ENCODE measurements around the gene PPP4C. TPM values are rescaled to one million over a fixed set of nuclear protein-coding genes. Genes with fewer than 3 reads are reported as not detected.

PPP4C gene
- total RNA-seq, 1 experiment from 2014 or later, result 96.7 TPM

DNA sequence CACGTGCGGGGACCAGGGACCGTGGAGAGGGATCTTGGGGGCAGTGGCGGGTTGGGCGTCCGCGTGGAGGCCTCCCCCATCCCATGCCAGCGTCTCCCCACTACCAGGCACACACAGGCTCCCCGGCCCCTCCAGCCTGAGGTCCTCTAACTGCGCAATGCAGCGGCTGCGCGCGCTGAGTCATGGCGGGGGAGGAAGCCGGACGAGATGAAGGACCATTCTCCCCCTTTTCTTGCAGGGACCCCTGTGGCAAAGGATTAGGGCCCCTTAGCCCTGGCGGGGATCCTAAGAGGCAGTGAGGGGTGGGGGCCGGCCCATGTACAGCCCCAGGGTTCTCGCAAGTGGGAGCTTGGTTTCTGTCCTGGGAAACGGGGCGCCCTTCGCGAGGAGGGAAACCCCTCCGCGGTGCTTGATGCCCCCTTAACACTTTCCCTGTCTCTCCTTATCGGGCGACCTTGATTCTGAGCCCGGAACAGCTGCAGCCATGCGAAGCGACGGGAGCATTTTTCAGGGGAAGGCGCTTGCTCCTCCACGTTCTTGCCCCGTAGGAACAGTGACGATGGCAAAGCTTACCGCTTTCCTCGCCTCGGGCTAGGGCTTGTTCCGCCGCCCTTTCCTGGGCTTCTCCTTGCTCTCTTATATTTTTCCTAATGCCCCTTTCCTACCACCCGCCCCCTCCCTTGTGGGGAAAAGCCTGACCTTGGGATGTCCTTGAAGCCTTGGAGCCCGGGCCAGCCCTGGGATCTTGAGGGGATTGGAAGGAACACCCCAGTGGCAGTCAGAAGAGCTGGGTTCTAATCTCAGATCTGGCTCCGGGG lies 9.6 kb upstream of the PPP4C start:
- Histone ChIP-seq H3K9me3 (replicated peaks) (no peaks in the 10 kb centered on the region), H3K4me1 (peaks cover 17% of the 10 kb centered on the region), H3K27ac (peak overlapping the region; percentile 86), H3K27me3 (no peaks in the 10 kb centered on the region), H3K4me3 (peak overlapping the region; percentile 83), H3K36me3 (peaks cover 46% of the 10 kb centered on the region)
- DNase-seq, result peak; percentile 31 to 51

DNA sequence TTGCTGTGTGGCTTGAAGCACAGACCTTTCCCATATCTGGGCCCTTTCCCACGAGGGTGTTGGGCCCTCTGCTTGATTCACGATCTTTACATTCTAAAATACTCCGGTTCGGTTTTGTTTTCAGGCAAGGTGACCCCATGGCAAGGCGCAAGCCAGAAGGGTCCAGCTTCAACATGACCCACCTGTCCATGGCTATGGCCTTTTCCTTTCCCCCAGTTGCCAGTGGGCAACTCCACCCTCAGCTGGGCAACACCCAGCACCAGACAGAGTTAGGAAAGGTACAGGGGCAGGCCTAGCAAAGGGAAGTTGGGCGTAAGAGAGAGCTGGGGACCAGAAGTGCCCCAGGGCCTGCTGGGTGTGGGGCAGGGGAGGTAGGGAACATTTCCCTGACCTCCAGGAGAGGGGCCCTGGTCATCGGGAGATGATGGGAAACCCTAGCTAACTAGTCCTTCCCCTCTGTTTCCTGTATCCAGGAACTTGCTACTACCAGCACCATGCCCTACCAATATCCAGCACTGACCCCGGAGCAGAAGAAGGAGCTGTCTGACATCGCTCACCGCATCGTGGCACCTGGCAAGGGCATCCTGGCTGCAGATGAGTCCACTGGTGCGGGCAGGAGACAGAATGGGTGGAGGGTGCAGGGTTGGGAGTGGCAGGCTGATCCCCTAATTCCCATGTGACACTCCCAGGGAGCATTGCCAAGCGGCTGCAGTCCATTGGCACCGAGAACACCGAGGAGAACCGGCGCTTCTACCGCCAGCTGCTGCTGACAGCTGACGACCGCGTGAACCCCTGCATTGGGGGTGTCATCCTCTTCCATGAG lies 8.8 kb upstream of the PPP4C start:
- Histone ChIP-seq H3K4me1 (peaks cover 10% of the 10 kb centered on the region), H3K4me3 (peak overlapping the region; percentile 83), H3K27ac (peak overlapping the region; percentile 86), H3K27me3 (no peaks in the 10 kb centered on the region), H3K36me3 (peaks cover 54% of the 10 kb centered on the region), H3K9me3 (replicated peaks) (no peaks in the 10 kb centered on the region)
- no peak for DNase-seq

DNA sequence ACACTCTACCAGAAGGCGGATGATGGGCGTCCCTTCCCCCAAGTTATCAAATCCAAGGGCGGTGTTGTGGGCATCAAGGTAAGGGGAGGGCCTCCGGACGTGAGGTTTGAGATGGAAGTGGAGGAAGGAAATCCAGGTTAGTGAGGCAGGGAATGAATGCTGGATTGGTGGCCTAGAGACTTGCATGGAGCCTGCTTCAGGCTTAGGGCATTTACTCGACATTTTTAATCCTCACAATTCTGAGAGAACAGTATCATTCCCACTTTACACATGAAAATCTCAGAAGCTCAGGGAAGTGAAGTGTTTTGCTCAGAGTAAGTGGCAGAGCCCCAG lies 8.2 kb upstream of the PPP4C start:
- Histone ChIP-seq H3K36me3 (peaks cover 60% of the 10 kb centered on the region), H3K4me1 (peaks cover 8% of the 10 kb centered on the region; the same call in 1 of the 2 replicates), H3K4me3 (no peak overlapping the region), H3K27ac (no peak overlapping the region), H3K9me3 (replicated peaks) (no peaks in the 10 kb centered on the region), H3K27me3 (no peaks in the 10 kb centered on the region)
- DNase-seq, result no peak

DNA sequence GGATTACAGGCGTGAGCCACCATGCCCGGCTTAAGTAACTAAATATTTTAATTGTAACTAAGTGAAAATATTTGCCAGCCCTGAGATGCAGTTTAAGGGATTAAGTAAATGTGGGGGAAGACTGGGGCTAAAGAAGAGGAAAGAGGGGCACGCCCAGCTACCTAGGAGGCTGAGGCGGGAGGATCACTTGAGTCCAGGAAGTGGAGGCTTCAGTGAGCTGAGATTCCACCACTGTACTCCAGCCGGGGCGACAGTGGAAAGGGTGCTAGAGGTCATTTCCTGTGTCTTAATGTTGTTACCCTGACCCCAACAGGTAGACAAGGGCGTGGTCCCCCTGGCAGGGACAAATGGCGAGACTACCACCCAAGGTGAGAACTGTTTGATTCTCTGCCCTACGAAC lies 7.5 kb upstream of the PPP4C start:
- Histone ChIP-seq H3K4me3 (no peak overlapping the region), H3K4me1 (peaks cover 6% of the 10 kb centered on the region; the same call in 1 of the 2 replicates), H3K27ac (no peak overlapping the region), H3K36me3 (peaks cover 61% of the 10 kb centered on the region), H3K27me3 (no peaks in the 10 kb centered on the region), H3K9me3 (replicated peaks) (no peaks in the 10 kb centered on the region)
- DNase-seq, result no peak

DNA sequence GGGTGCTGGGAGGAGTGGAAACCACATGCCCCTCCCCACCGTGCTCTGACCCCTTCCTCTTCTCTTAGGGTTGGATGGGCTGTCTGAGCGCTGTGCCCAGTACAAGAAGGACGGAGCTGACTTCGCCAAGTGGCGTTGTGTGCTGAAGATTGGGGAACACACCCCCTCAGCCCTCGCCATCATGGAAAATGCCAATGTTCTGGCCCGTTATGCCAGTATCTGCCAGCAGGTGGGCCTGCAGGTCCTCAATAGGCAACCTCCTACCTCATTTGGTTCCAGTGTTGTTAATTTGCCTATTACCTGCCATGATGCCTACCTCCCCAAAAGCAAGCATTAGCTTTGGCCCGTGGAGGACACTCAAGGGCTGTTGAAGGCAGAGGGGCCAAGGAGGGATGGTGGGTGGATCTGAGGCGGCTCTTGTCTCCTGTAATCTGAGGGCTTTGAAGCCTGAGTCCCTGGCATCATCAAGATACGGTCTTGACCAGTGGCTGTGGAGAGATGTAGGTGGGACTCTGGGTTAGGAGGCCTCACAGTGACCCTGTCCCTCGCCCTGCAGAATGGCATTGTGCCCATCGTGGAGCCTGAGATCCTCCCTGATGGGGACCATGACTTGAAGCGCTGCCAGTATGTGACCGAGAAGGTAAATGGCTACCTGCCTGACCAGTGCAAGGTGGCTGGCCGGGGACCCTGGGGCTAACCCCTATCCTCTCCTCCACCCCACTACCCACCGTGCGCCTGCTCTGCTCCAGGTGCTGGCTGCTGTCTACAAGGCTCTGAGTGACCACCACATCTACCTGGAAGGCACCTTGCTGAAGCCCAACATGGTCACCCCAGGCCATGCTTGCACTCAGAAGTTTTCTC lies 6.8 kb upstream of the PPP4C start:
- Histone ChIP-seq H3K4me3 (no peak overlapping the region), H3K27ac (no peak overlapping the region), H3K27me3 (no peaks in the 10 kb centered on the region), H3K4me1 (no peaks in the 10 kb centered on the region), H3K9me3 (replicated peaks) (no peaks in the 10 kb centered on the region), H3K36me3 (peaks cover 61% of the 10 kb centered on the region)
- DNase-seq, result no peak

DNA sequence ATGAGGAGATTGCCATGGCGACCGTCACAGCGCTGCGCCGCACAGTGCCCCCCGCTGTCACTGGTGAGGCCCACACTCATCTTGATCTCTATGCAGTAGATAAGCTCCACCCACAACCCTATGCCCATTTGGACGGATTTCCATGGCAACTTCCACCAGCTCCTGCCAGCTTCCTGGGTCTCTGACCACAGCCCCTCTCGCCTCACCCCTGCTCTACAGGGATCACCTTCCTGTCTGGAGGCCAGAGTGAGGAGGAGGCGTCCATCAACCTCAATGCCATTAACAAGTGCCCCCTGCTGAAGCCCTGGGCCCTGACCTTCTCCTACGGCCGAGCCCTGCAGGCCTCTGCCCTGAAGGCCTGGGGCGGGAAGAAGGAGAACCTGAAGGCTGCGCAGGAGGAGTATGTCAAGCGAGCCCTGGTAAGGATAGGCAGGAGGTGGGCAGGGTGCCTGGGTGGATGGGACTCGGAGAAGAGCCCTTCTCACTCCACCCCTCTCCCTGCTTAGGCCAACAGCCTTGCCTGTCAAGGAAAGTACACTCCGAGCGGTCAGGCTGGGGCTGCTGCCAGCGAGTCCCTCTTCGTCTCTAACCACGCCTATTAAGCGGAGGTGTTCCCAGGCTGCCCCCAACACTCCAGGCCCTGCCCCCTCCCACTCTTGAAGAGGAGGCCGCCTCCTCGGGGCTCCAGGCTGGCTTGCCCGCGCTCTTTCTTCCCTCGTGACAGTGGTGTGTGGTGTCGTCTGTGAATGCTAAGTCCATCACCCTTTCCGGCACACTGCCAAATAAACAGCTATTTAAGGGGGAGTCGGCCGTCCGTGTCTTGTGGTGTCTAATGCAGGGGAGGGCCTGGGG lies 6.0 kb upstream of the PPP4C start:
- no peak overlapping the region for H3K27ac ChIP-seq
- H3K9me3 ChIP-seq (replicated peaks), result no peaks in the 10 kb centered on the region
- no peak overlapping the region for H3K4me3 ChIP-seq
- no peaks in the 10 kb centered on the region for H3K4me1 ChIP-seq
- DNase-seq, result no peak
- H3K27me3 ChIP-seq, result no peaks in the 10 kb centered on the region
- peaks cover 61% of the 10 kb centered on the region for H3K36me3 ChIP-seq

DNA sequence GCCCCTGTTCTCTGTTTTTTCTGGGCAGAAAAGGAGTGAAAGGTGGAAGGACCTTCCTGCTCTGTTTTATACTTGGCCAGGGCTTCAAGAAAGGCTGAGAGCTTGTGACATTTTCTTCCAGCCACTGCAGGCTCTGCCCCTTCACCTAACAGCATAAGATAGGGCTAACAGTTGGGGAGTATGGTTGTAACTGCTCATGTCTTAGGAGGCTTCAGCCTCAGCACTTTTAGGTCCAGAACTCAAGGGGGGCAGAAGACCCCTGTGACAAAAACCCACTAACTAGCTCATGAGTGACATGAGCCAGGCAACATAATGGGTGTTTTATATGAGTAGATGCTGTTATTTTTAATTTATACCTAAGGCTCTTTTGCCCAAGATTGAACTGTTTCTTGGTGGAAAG lies 5.3 kb upstream of the PPP4C start:
- no peaks in the 10 kb centered on the region for H3K9me3 ChIP-seq (replicated peaks)
- no peaks in the 10 kb centered on the region for H3K4me1 ChIP-seq
- H3K4me3 ChIP-seq, result no peak overlapping the region
- no peaks in the 10 kb centered on the region for H3K27me3 ChIP-seq
- no peak overlapping the region for H3K27ac ChIP-seq
- DNase-seq, result no peak
- H3K36me3 ChIP-seq, result peaks cover 61% of the 10 kb centered on the region

DNA sequence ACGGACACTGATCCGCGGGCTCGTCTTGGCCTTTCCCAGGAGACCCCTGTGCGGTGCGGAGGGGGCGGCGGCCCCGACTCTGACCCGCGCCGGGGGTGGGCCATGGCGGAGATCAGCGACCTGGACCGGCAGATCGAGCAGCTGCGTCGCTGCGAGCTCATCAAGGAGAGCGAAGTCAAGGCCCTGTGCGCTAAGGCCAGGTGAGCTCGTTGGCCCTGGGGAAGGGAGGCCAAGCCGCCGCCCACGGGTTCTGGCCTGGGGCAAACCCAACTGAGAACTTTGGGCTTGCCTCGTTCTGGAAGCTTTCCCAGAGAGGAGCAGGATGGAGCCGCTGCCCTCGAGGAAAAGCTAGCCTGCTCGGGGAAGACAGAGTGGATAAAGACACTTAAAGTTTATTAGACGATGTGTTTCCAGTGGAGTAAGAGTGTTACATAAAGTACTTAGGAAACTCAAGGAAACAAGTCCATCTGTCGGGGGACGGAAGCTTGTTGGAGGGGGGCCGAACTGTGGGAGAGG lies 540 bp downstream of the PPP4C start:
- Histone ChIP-seq H3K27me3 (no peaks in the 10 kb centered on the region), H3K4me3 (peak overlapping the region; percentile 80), H3K36me3 (peaks cover 42% of the 10 kb centered on the region), H3K9me3 (replicated peaks) (no peaks in the 10 kb centered on the region), H3K4me1 (peaks cover 7% of the 10 kb centered on the region; the same call in 1 of the 2 replicates), H3K27ac (peak overlapping the region; percentile 44)
- no peak for DNase-seq

DNA sequence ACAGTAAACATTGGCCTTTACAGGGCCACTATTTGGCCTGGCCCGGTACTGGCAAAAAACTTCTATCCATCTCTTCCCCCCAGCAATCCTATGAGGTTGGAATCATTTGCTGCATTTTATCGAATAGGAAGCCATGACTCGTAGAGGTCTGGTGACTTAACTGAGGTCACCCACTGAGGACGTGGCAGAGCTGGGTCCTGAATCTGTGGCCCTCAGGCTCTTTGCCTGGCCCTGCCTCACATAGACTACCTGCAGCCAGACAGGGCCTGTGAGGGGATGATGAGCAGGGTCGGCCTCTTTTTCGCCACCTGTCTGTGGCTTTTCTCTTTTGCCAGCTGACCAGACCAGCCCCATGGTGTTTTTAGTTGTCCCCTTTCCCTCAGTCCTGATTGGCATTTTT lies 1.9 kb downstream of the PPP4C start:
- Histone ChIP-seq H3K36me3 (peaks cover 33% of the 10 kb centered on the region), H3K27me3 (no peaks in the 10 kb centered on the region), H3K4me1 (peaks cover 7% of the 10 kb centered on the region; the same call in 1 of the 2 replicates), H3K9me3 (replicated peaks) (no peaks in the 10 kb centered on the region), H3K4me3 (no peak overlapping the region), H3K27ac (no peak overlapping the region)
- DNase-seq, result no peak

DNA sequence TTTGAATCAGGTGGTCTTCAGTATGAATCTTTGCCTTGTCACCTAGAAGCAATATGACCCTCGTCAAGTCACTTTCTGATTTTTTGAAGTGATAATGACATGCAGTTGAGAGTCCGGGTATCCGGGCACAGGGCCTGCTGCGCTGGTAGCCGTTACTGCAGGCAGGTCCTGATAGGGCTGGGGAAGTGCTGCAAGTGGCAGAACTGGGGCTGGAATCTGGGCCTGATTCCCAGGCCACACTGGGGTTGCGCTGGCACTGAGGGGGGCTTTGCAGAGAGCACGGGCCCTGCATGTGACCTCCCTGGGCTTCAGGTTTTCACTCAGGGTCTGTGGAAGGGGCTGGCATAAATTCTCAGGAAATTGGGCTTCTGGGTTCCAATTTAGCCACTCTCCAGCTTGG lies 3.0 kb downstream of the PPP4C start:
- peaks cover 7% of the 10 kb centered on the region; the same call in 1 of the 2 replicates for H3K4me1 ChIP-seq
- H3K27ac ChIP-seq, result no peak overlapping the region
- DNase-seq, result no peak
- H3K9me3 ChIP-seq (replicated peaks), result no peaks in the 10 kb centered on the region
- H3K36me3 ChIP-seq, result peaks cover 33% of the 10 kb centered on the region
- no peak overlapping the region for H3K4me3 ChIP-seq
- no peaks in the 10 kb centered on the region for H3K27me3 ChIP-seq

DNA sequence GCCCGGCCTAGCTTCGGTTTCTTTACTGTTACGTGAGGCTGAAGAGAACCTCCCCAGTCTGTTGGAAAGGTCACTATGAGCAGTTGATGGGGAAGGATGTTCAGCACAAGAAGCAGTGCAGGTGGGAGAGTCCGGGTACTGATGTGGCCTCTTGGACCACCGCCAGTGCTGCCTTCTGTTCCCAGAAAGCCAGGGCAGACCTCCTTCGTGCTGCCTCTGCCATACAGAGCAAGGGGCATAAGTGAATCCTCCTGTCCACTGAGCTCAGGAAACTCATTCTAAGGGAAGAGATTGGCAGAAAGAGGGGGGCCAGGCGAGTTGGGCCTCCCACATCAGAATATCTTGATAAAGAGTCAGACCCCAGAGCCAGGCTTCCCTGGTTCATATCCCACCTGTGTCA lies 3.7 kb downstream of the PPP4C start:
- Histone ChIP-seq H3K4me1 (peaks cover 7% of the 10 kb centered on the region; the same call in 1 of the 2 replicates), H3K9me3 (replicated peaks) (no peaks in the 10 kb centered on the region), H3K36me3 (peaks cover 33% of the 10 kb centered on the region), H3K27ac (no peak overlapping the region), H3K27me3 (no peaks in the 10 kb centered on the region), H3K4me3 (no peak overlapping the region)
- no peak for DNase-seq

DNA sequence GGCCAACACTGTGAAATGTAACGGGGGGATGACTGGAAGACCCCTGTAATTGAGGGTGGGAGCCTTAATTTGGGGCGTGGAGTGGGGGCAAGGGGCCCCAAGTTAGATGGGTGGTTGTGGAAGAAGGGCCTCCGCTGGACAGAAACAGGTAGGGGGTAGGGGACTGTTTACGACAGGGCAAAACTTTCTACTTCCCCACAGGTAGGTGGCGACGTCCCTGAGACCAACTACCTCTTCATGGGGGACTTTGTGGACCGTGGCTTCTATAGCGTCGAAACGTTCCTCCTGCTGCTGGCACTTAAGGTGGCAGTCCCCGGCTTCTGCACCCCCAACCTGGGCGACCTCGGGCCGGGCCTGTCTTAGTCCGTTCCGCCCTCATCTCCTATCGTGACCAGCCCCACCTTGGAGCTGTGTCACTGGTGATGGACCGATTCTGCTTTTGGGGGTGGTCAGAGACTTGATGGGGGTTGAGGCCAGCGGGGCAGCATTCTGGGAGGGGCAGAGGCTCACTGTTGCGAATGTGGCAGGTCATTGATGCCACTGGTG lies 6.8 kb downstream of the PPP4C start:
- Histone ChIP-seq H3K4me3 (no peak overlapping the region), H3K27ac (no peak overlapping the region), H3K4me1 (no peaks in the 10 kb centered on the region), H3K27me3 (no peaks in the 10 kb centered on the region), H3K9me3 (replicated peaks) (no peaks in the 10 kb centered on the region), H3K36me3 (peaks cover 32% of the 10 kb centered on the region)
- DNase-seq, result no peak

DNA sequence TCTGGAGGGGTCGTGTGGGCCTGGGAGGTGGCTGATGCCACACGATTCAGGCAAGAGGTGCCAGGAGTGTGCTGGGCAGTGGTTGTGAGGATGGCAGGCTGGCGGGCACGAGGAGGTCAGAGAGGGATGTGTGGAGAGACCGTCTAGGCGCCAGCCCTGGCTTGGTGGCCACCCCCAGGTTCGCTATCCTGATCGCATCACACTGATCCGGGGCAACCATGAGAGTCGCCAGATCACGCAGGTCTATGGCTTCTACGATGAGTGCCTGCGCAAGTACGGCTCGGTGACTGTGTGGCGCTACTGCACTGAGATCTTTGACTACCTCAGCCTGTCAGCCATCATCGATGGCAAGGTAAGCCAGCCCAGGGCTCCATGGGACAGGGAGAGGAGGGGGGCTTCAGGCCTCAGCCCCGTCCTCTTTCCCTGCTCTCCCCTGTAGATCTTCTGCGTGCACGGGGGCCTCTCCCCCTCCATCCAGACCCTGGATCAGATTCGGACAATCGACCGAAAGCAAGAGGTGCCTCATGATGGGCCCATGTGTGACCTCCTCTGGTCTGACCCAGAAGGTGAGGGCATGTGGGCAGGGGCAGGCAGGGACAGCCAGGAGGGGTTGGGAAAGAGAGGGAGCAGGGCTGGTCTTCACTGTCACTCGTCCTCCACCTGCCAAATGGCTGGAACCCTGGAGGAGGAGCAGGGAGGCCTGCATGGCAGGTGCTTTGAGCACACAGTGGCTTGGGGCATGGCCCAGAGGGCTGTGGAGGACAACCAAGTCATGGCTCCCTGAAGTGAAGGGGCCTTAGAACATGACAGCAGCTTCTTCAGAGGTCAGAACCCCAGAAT lies 7.6 kb downstream of the PPP4C start:
- no peak overlapping the region for H3K4me3 ChIP-seq
- H3K27ac ChIP-seq, result no peak overlapping the region
- H3K27me3 ChIP-seq, result no peaks in the 10 kb centered on the region
- H3K36me3 ChIP-seq, result peaks cover 26% of the 10 kb centered on the region
- H3K9me3 ChIP-seq (replicated peaks), result no peaks in the 10 kb centered on the region
- DNase-seq, result no peak
- no peaks in the 10 kb centered on the region for H3K4me1 ChIP-seq

Measured in SJCRH30 (cell line).